ENCODE results near the gene PDZD7. TPM values are rescaled to one million over a fixed set of nuclear protein-coding genes. Genes with fewer than 3 reads are reported as not detected.

Gene PDZD7
- total RNA-seq, 1 donor from 2014 or later = 0.64 TPM

DNA sequence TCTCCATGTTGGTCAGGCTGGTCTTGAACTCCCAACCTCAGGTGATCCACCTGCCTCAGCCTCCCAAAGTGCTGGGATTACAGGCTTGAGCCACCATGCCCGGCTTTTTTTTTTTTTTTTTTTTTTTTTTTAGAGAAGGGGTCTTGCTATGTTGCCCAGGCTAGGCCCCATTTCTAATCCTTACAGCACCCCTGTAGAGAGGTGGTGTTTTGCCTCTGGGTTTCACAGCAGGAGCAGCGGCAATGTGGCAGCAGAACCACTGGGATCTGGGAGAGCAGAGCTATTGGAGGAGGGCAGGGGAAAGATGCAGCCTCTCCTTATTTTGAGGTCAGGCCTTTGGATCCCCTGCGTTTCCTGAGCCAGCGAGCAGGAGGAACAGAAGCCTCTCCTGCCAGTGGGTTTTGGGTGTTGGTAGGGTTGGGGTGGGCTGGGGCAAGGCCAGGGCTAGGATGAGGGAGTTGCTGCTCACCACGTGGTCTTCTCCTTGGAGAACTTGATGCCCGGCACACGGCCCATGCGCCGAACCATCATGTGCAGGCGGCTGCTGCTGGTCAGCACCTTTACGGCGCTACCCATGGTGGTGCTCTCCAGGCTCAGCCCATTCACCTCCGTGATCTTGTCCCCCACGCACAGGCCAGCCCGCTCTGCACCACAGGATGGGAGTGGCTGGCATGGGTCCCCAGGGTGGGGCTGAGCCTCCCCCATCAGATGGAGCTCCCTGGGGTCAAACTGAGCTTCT lies 7.8 kb downstream of the PDZD7 start:
- intact Hi-C loops (cut with micrococcal nuclease) = no loop called here

DNA sequence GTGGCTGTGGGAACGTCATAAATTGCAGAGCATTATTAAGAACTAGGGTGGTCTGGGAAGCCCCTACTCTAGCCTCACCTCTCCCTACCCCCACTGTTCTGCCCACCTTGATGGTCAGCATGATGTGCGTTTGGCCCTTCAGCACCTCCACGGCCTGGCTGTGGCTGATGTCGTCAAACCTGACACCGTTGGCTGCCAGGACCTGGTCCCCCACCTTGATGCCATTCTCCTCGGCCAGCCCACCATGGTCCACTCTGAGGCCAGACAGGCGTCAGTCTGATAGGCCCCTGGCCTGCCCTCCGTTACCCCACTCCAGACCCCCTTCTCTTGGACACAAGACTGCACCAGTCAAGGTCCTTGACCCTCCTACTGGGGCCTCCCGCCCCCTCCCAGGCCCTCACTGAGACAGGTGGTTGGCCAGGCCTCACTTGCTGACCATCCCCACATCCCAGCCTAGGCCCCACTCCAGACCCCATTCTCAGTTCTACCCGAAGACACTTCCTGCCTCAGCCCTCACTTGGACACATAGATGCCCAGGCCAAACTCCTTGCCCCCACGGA lies 9.2 kb downstream of the PDZD7 start:
- intact Hi-C loops (cut with micrococcal nuclease) = no loop called here

DNA sequence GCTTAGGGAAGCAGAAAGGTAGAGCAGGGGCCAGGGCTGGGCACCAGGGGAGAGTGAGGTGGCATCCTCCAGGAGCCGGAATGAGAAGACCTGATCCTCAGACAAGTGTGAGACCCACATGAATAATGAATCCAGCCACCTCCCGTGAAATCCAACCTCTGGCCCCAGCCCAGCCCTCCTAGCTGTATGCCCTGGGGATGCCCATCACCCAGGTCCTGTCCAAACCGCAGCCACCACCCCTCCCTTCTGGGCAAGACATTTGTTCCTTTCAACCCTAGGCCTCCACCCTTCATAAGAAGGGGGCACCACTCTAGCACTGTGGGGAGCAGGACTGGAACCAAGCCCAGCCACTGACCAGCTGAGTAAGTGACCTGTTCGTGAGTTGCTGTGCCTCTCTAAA lies 9.7 kb downstream of the PDZD7 start:
- intact Hi-C loops (cut with micrococcal nuclease) = no loop called here

DNA sequence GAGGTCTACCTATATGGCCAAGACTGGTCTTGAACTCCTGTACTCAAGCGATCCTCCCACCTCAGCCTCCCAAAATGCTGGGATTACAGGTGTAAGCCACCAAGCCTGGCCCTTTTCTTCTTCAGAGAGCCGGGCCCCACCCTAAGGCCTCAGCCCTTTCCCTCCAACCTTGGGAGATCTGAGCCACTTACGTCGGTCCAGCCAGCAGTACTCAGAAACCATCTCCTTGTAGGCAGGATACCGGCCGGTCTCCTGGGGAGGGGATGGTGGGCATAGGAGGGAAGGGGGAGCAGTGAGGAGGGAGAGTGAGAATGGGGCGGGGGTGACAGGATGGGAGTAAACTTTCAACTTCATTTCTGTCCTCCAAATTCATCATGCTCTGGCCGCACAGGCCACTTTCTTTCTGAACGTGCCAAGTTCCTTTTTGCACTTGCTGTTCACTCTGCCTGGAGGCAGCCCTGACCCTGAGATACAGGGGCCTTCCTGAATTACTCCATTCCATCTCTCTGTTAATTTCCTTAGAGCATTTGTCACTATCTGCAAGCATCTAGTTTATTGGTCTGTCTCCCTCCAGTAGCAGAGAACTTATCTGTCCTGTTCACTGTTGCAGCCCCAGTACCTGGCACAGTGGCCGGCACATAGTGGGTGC lies 10.4 kb downstream of the PDZD7 start:
- intact Hi-C loops (cut with micrococcal nuclease) = no loop called here

DNA sequence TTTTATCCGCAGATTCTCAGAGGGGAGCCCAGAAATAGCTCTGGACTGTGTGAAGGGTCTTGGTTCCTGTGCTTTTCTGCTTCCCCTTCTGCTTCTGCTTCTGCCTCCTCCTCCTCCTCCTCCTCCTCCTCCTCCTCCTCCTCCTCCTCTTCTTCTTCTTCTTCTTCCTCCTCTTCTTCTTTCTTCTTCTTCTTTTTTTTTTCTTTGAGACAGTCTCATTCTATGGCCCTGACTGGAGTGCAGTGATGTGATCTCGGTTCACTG lies 11.6 kb downstream of the PDZD7 start:
- intact Hi-C loops (cut with micrococcal nuclease) = loop anchor here (2.0 kb wide), 1 partner anchor 13 kb away; no protein-coding TSS in a partner anchor

DNA sequence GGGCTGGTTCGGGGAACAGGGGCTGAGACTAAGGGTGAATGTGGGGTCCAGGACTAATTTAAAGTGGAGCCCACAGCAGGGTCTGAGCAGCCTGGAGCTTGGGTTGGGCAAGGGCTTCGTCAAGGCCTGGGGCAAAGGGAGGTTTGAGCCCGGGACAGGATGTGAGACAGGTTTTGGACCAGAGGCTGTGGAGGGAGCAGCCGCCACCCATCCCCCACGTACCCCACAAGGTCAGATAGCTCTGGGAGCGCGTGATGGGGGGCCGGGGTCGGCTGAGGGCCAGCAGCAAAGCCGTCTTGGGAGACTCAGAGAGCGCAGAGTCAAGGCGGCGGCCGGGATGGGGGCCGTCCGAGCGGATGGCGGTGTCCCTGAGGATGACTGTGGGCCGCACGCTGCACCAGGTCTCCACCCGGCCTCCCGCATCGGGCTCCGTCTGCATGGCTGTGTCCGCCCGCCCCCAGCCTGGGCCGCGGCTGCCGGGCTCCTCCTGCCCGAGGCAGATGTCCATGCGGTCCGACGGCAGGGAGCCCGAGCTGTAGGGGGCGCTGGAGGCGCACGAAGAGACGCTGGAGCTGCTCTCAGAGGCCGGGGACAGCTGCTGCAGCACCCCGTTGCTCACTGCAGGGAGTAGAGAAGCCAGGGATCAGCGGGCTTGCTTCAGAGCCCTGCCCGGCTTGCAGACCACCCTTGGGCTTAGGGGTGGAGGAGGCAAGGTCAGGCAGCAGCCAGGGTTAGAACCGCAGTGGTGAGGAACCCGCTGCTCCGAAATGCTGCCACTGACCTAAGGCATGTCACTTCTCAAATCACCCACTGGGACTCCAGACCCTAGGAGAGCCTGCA lies 12.1 kb downstream of the PDZD7 start:
- intact Hi-C loops (cut with micrococcal nuclease) = loop anchor here (2.0 kb wide), 1 partner anchor 14 kb away; no protein-coding TSS in a partner anchor

DNA sequence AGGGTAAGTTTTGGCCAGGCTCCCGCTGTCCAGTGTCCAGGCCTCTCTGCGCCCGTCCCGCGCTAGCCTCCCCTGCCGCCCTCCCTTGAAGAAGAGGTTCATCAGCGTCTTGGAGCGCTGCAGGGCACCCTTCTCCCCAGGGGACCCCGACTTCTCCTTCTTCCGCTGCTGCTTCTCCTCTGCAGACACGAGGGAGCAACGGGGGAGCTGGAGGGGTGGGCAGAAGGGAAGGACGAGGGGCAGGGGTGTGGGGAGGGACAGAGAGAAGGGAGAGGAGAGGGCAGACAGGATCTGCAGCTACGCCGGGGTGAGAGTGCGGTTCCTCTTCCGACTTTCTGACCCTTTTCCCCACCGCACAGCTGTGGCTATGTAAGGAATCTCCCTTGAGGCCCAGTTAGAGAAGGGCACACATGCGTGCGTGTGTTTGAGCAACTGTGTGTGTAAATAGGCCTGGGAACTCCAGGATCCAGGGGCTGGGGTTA lies 12.8 kb downstream of the PDZD7 start:
- intact Hi-C loops (cut with micrococcal nuclease) = loop anchor here (2.0 kb wide), 1 partner anchor 15 kb away; no protein-coding TSS in a partner anchor

DNA sequence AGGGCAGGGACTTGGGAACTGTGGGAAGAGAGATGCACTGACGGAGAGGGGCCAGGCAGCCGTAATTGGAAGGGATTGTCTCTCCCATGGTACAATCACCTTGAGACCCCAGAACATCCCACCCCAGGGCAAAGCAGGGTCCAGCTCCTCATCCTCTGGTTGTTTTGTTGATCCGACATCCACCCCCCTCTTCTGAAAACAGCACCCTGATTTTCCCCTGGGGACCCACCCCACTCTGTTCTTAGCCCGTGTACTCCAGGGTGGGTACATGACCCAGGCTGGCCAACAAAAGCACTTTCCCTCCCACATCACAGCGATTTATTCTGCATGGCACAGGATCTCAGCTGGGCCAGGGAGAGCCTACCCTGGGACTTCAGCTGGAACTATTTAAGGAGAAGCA lies 14.1 kb downstream of the PDZD7 start:
- intact Hi-C loops (cut with micrococcal nuclease) = no loop called here

DNA sequence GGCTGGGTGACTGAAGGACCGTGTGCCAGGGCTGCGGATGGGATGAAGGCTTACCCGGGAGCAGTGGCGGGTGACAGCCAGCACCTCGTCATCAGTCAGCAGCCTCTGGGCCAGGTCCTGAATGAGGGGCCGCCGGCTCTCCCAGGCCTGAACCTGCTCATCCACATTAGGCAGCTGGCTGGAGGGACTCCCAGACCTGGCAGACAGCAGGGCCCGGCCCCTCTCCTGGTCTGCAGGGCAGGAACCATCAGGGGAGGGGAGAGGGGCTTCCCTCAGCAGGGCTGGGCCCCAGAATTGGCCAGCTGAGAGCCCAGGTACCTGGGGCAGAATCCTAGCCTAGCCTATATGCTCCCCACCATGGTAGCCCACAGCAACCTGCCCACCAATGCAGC lies 15.4 kb downstream of the PDZD7 start:
- intact Hi-C loops (cut with micrococcal nuclease) = no loop called here

DNA sequence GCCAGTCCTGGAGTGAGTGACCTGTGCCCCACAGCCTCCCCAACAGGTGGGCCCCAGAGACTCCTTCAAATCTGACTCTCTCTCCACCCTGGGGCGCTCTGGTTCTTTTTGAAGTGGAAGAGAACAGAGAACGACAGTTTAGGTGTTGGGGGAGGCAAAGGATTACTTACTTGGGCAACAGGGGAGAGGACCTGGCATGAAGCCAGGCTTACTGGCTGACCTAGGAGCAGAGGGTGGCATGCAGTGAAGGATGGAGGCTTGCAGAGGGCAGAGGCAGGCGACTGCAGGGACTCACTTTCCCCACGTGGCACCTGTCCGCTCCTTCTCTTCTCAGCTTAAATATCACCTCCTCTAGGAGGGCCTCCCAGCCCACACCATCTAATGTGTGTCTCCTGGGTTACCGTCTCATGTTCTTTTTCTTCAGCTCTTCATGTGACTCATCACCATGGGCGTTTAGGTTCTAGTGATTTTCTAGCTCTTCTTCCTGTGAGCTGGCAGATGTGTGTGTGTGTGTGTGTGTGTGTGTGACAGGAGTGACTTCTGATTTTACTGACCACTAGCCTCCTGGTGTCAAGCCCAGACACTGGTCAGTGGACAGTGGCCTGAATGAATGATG lies 15.9 kb downstream of the PDZD7 start:
- intact Hi-C loops (cut with micrococcal nuclease) = loop anchor here (1.0 kb wide), 1 partner anchor 46 kb away; the partner anchor contains the start of gene SEMA4G

DNA sequence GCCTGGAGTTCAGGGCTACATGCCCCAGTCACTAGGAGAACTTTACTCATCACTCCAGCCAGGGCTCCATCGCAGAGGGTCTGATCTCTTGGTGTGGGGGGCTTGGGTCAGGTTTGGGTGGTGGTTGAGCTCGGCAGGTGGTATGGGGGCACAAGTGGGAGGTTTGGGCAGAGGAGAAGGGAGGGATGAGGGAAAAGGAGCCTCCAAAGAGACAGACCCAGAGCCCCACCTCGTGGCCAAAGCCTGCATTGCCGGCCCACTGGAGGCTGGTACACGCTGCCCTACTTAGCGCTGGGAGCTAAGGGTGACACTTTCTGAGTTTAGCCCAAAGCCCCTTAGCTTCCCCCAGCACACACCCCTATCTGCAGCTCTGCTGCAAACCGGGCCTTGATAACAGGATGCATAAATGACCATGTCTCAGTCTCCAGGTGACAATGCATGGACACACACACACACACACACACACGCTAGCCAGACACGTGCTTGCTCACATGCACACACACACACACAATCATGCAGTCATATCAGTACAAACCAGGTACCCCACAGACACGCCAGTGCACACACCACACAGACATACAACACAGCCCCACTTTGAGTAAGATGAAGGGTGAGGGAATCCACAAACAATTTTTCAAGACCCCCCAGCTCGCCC lies 16.6 kb downstream of the PDZD7 start:
- intact Hi-C loops (cut with micrococcal nuclease) = loop anchor here (1.0 kb wide), 1 partner anchor 45 kb away; the partner anchor contains the start of gene SEMA4G

DNA sequence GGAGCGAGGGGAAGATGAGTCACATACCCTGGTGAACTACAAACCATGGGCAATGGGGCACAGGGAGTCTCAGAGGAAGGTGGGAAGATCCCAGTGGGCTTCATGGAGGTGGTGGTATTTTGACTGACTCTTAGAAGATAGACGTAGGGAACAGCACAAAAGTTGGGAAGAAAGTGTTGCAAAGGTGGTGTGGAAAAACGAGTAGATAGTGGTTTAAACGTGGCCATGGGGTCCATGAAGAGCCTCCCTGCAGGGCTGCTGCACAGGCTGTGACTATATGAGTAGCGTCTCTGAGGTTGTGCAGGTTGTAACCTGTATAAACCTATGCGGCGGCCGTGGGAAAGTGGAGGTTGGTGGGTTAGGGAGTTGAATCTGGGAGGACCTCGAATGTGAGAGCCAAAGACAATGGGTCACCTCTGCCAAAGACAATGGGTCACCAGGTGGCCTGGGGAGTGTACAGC lies 17.5 kb downstream of the PDZD7 start:
- intact Hi-C loops (cut with micrococcal nuclease) = loop anchor here (1.0 kb wide), 1 partner anchor 14 kb away; the partner anchor contains the start of gene LZTS2

DNA sequence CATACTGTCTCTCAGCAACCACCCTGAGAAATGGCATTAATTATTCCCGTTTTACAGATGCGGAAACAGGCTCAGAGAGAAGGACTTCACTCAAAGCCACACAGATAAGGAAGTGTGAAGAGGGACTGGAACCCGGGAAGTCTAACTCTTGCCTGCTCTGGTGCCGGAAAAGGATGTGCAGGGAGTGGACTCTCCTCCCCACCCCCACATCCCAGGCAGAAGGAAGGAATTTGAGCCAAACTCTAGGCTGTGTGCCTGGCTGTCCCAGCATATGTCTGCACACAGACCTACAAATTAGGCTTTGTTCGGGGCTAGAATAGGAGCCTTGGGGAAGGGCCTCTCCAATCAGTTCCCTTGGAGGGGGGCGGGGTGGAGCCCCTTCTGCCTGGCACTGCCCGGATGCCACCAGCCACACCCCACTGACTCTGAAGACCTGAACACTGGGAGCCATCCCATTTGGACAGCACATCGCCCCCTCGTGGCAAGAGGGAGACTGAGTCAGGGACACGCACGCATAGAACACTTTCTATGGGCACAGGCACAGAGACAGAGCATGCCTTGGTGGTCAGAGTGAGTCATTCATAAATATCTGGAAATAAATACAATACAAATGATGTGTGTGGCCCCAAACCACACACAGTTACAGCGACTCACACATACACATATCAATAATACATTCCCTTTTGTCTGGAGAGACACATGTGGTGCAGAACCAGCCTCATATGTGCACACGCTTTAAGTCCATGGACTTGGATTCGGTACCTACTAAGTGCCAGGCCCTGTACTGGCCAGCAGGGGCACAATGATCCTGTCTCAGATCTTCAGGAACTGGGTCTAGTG lies 18.2 kb downstream of the PDZD7 start:
- intact Hi-C loops (cut with micrococcal nuclease) = loop anchor here (1.0 kb wide), 1 partner anchor 13 kb away; the partner anchor contains the start of gene LZTS2

DNA sequence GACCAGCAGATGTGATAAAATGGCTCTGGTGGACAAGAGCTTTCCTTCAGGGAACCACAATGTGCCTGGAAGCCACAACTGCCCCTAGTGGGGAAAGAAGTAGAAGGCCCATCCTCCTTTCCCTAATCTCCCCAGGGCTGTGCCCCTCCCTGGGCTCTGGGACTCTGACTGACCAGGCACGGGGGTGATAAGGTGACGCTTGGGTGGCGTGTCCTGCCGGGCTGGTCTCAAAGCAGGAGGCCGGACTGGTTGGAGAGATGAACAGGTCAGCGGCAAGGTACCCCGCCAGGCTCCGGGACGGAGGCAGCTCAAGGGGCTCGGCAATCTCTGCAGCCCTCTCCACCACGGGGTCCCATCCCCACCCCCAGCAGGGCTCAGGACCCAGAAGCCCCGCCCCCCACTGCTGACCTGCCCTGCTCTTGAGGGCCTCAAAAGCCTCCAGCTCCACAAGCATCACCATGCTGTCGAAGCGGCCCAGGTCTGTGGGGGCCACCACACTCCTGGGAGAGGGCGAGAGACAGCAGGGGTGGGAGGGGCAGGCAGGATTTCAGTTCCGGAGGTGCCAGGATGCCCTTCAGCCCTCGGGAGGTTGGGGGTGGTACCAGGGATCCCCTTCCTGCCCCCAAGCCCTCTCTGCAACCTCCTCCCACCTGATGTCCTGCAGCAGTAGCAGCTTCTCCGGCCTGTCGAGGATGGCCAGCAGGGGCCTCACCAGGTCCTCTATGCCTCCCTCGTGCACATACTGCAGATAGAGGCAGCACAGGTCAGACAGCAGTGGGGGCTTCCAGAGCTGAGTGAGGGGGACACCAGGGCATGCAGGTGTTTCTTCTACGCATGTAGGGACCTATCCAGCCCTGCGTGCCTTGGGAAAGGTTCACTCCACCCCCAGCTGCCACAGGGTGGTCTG lies 19.2 kb downstream of the PDZD7 start:
- intact Hi-C loops (cut with micrococcal nuclease) = no loop called here

DNA sequence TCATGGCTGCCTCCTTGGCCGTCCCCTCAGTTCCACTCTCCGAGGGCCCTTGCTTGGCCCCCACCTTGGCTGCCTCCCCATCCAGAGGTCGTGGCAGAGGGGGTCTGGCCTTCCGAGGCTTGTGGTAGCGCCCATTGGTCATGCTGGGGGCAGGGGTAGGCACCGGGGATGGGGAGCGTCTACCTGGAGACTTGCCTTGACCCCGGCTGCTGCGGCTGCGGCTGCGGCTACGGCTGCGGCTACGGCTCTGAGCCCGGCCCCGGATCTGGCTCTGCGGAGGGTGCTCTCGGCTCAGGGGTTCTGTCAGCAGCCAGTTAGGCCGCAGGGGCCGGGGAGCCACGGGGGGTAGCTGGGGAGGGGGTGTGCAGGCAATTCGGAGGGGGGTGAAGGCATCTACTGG lies 20.6 kb downstream of the PDZD7 start:
- intact Hi-C loops (cut with micrococcal nuclease) = no loop called here

DNA sequence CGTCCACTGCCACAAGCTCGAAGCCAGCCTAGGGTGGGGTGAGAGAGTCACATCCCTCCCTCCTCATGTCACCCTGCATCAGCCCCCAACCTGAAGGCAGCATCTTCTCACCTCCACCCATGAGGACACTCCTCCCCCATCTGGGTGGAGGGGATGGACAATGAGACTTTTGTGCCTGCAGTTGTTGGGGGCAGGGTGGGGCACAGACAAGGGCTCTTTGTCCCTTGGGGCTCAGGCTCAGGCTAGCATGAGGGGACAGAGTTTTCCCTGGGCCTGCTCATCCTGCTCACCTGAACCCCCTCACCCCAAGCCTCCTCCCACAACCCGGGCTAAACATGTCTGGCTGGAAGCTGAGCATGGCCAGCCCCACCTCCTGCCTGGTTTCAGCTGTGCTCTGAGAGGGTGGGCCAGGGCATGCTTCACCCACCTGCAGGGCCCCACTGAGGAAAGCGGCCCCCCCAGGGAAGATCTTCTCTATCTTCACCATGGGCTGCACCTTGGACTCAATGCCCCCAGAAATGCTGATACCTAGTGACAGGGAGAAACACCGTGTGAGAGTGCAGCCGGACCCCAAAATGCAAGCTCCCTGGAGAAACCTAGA lies 22.0 kb downstream of the PDZD7 start:
- intact Hi-C loops (cut with micrococcal nuclease) = no loop called here

DNA sequence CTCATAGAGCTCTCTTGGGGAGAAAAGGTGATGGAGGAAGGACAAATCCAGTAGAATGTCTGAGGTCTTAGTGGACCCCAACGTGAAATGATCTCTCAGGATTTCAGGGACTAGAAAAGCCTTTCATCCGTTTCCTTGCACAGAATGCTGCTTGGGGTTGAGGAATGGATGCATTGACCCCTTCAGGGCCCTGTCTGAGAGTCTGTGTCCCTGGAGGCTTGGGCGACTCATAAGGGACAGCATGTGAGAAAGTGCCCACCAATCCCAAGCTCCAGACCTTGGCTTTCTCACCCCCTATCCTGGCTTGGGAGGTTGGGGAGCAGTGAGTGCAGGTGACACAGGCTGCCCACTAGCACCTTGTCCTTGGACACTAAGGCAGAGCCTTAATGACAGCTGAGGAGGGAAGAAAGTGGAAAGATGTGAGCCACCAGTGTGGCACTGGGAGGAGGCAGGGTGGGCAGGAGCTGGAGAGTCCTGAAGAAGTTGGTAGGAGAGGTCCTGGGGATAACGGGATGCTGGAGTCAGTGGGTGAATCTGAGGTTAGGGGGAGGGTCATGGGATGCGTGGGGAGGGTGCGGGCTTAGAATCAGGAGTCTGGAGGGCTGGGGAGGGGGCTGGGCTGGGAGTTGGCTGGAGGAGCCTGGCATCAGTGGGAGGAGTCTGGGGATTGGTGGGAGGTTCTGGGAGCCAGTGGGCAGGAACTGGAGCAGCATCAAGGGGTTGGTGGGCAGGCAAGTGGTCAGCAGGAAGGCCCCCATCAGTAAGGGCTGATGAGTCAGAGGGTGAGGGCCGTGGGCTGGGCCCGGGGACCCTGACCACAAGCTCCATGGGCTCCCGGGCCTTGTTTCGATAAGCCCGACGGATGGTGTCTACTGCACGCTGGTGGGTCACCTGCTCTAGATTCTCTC lies 22.8 kb downstream of the PDZD7 start:
- intact Hi-C loops (cut with micrococcal nuclease) = no loop called here
